K562 (cell line): ENCODE results near the gene CLIC1. TPM values are rescaled to one million over a fixed set of nuclear protein-coding genes. Genes with fewer than 3 reads are reported as not detected.

ENCODE experiments used
- ADNP ChIP-seq: fragments of 200-800 bp; sonication (Bioruptor generic); IDR thresholded peaks from 2 replicates; pipeline ENCODE4 v1.6.1; 2016; ENCODE audit warnings: missing genetic modification characterization, missing compliant biosample characterization
- ASH1L ChIP-seq: fragments of 450-650 bp; IDR thresholded peaks from 2 replicates; pipeline ENCODE4 v1.6.1; 2018; ENCODE audit warnings: borderline replicate concordance, mild to moderate bottlenecking, low read depth; ENCODE audit not compliant: partially characterized antibody
- CBX8 ChIP-seq: fragments of 200-600 bp; sonication (generic); IDR thresholded peaks from 2 replicates; pipeline ENCODE4 v1.6.1; 2012; ENCODE audit warnings: borderline replicate concordance, mixed run types, low read depth, mild to moderate bottlenecking, moderate library complexity, mixed read lengths, low read length, control low read depth, inconsistent platforms; ENCODE audit not compliant: poor library complexity, severe bottlenecking; ENCODE audit errors: extremely low read depth
- FOXM1 ChIP-seq, 2 experiments: fragments of 450-650 bp in 1 of 2; sonication (generic) in 1 of 2; formaldehyde crosslinking in 1 of 2; IDR thresholded peaks; 2 replicates each; pipeline versions ENCODE4 v1.6.1 to v1.9.0; 2017 to 2022; ENCODE audit warnings: low read depth in 2 of 2, mild to moderate bottlenecking in 2 of 2, missing genetic modification reagents in 1 of 2, moderate library complexity in 1 of 2
- HEY1 ChIP-seq: fragments of 250-450 bp; sonication (Bioruptor Pico); IDR thresholded peaks from 2 replicates; pipeline ENCODE4 v1.5.0; 2020; ENCODE audit warnings: mild to moderate bottlenecking, moderate library complexity, borderline replicate concordance
- HNRNPH1 ChIP-seq: fragments of 200-400 bp; formaldehyde crosslinking; optimal IDR thresholded peaks from 2 replicates; pipeline ENCODE3; 2017; ENCODE audit warnings: low read depth, mild to moderate bottlenecking, low read length, moderate library complexity
- HNRNPLL ChIP-seq: fragments of 200-400 bp; formaldehyde crosslinking; IDR thresholded peaks from 2 replicates; pipeline ENCODE4 v1.6.1; 2017; ENCODE audit warnings: low read length, low read depth, mild to moderate bottlenecking; ENCODE audit not compliant: poor library complexity, severe bottlenecking
- IRF1 ChIP-seq: sonication (generic); formaldehyde crosslinking; IDR thresholded peaks from 2 replicates; pipeline ENCODE4 v1.8.0; 2022; ENCODE audit warnings: missing genetic modification reagents, mild to moderate bottlenecking, borderline replicate concordance
- KDM2B ChIP-seq: fragments of 250-450 bp; sonication (Bioruptor Pico); IDR thresholded peaks from 2 replicates; pipeline ENCODE4 v1.8.0; 2021; ENCODE audit warnings: mild to moderate bottlenecking, moderate library complexity
- PHB2 ChIP-seq: fragments of 450-650 bp; IDR thresholded peaks from 2 replicates; pipeline ENCODE4 v1.6.1; 2017; ENCODE audit warnings: low read depth
- POLR3G ChIP-seq: IDR thresholded peaks from 2 replicates; pipeline ENCODE4 v1.6.1; 2011; ENCODE audit not compliant: insufficient read length, insufficient replicate concordance; ENCODE audit errors: extremely low read depth
- SETDB1 ChIP-seq: IDR thresholded peaks from one replicate; pipeline ENCODE4 v1.6.1; 2012; ENCODE audit warnings: low read length, control low read depth, inconsistent platforms
- SNAPC5 ChIP-seq: fragments of 250-450 bp; sonication (Bioruptor Pico); IDR thresholded peaks from 2 replicates; pipeline ENCODE4 v1.8.0; 2021; ENCODE audit warnings: moderate library complexity, mild to moderate bottlenecking, inconsistent platforms
- TFE3 ChIP-seq: fragments of 450-650 bp; formaldehyde crosslinking; IDR thresholded peaks from 2 replicates; pipeline ENCODE4 v1.4.0; 2020; ENCODE audit warnings: mild to moderate bottlenecking, mixed read lengths
- U2AF1 ChIP-seq: fragments of 200-400 bp; formaldehyde crosslinking; optimal IDR thresholded peaks from 2 replicates; pipeline ENCODE3; 2017; ENCODE audit warnings: mild to moderate bottlenecking, low read depth, low read length, moderate library complexity
- ZNF12 ChIP-seq: sonication (generic); formaldehyde crosslinking; IDR thresholded peaks from 2 replicates; pipeline ENCODE4 v1.4.0; 2020; ENCODE audit warnings: mild to moderate bottlenecking, missing genetic modification reagents
- ZNF143 ChIP-seq: sonication (generic); formaldehyde crosslinking; IDR thresholded peaks from 2 replicates; pipeline ENCODE4 v1.9.0; 2022; ENCODE audit warnings: mild to moderate bottlenecking, missing genetic modification reagents
- ZNF217 ChIP-seq: sonication (generic); formaldehyde crosslinking; IDR thresholded peaks from 2 replicates; pipeline ENCODE4 v1.8.0; 2022; ENCODE audit warnings: mild to moderate bottlenecking, missing genetic modification reagents
- ZNF518B ChIP-seq: fragments of 250-450 bp; sonication (Bioruptor Pico); IDR thresholded peaks from 2 replicates; pipeline ENCODE4 v1.5.0; 2021; ENCODE audit warnings: mild to moderate bottlenecking, moderate library complexity
- ZNF699 ChIP-seq: fragments of 250-450 bp; sonication (Bioruptor Pico); IDR thresholded peaks from 2 replicates; pipeline ENCODE4 v1.8.0; 2021; ENCODE audit warnings: mild to moderate bottlenecking, moderate library complexity; ENCODE audit not compliant: insufficient replicate concordance
- ZSCAN29 ChIP-seq: fragments of 450-650 bp; IDR thresholded peaks from 2 replicates; pipeline ENCODE4 v1.6.1; 2017
- polyA plus RNA-seq, 8 experiments: library from polyadenylated mRNA; depleted of rRNA in 4 of 8; stranded (reverse) in 5 of 8; unstranded in 3 of 8; fragments of >200 nt; fragmentation: Nextera tagmentation in 2 of 8; fragmentation: Illumina TruSeq in 1 of 8; extraction: Ambion mirVana in 2 of 8; extraction: Trizol in 1 of 8; gene quantifications; 2 replicates each; pipeline versions ENCODE4 v1.2.1 to v1.2.3, GENCODE V29; 2011 to 2014; ENCODE audit warnings: inconsistent platforms in 1 of 8, missing spikeins in 1 of 8
- total RNA-seq, 7 experiments: library from RNA; depleted of rRNA in 6 of 7; stranded (reverse); fragments of >200 nt in 6 of 7; fragmentation: Illumina TruSeq in 2 of 7; extraction: Trizol in 2 of 7; gene quantifications; 2 replicates each; pipeline versions ENCODE4 v1.2.1 to v1.2.3, GENCODE V29; 2011 to 2021; ENCODE audit warnings: low replicate concordance in 1 of 7

Gene CLIC1
- total and polyA plus RNA-seq, 9 of the 15 experiments (the other 6 are each of a cell fraction or from before 2014, with no cell fraction given), result 1,267 to 2,419 (median 1,808) TPM

- peak; percentile 65 for TF ChIP-seq ZNF143 (CRISPR knock-in tag)
- TF ChIP-seq ASH1L, result no peak
- TF ChIP-seq U2AF1, result no peak
- no peak for TF ChIP-seq ADNP (tag)
- TF ChIP-seq PHB2, result no peak
- TF ChIP-seq HEY1, result 0 out of 2 replicates have a peak, but pooled peaks have one; percentile 76
- TF ChIP-seq ZNF518B (CRISPR knock-in tag), result no peak
- TF ChIP-seq TFE3 (CRISPR knock-in tag), result peak; percentile 32; the same call in 1 of the 2 replicates
- TF ChIP-seq ZNF699 (CRISPR knock-in tag), result no peak
- no peak for TF ChIP-seq CBX8
- no peak for TF ChIP-seq POLR3G
- TF ChIP-seq ZSCAN29, result 0 out of 2 replicates have a peak, but pooled peaks have one; percentile 62
- peak; percentile 23; the same call in 1 of the 2 replicates for TF ChIP-seq ZNF12 (CRISPR knock-in tag)
- no peak for TF ChIP-seq SNAPC5
- no peak for TF ChIP-seq HNRNPH1
- TF ChIP-seq FOXM1 (IDR thresholded peaks at IDR 0.05; ENCODE audit: low read depth), result no peak
- peak; percentile 97 for TF ChIP-seq FOXM1 (CRISPR knock-in tag; IDR thresholded peaks at IDR 0.05; ENCODE audit: low read depth)
- peak; percentile 74; the same call in 1 of the 2 replicates for TF ChIP-seq KDM2B
- no peak for TF ChIP-seq ZNF217 (CRISPR knock-in tag)
- TF ChIP-seq HNRNPLL, result peak; percentile 72
- peak; percentile 95 for TF ChIP-seq IRF1 (CRISPR knock-in tag)
- peak; percentile 14 for TF ChIP-seq SETDB1
Measured at GRCh38 chr6:31739639-31740396, 3.5 kb upstream of the CLIC1 start, which contains the start of gene MSH5 (continued).
